T-helper 17 cell (primary cell): ENCODE measurements around the gene TRMT112. TPM values are rescaled to one million over a fixed set of nuclear protein-coding genes. Genes with fewer than 3 reads are reported as not detected.

ENCODE experiments used
- ATAC-seq: fragments of 150-1000 bp; cut with Tn5 transposase; 2 replicates; pipeline ENCODE4 v1.10.0; 2021; ENCODE audit warnings: mild to moderate bottlenecking, moderate library complexity
- DNase-seq, 3 donors: peaks; one replicate each; pipeline versions ENCODE4 v3.0.0 to v3.0.0-alpha.2; 2020 to 2021
- H3K9me3 ChIP-seq: one replicate; pipeline ENCODE4 v1.7.0; 2013; ENCODE audit warnings: low read length, mild to moderate bottlenecking; ENCODE audit not compliant: control insufficient read depth, poor library complexity, severe bottlenecking
- H3K27ac Mint-ChIP-seq: one replicate; pipeline ENCODE4 v1.8.0; 2022; ENCODE audit warnings: mild to moderate bottlenecking, moderate library complexity, mixed read lengths
- H3K27me3 Mint-ChIP-seq: one replicate; pipeline ENCODE4 v1.8.0; 2022; ENCODE audit warnings: mixed read lengths
- H3K36me3 Mint-ChIP-seq: one replicate; pipeline ENCODE4 v1.8.0; 2022; ENCODE audit warnings: low read depth, mixed read lengths
- H3K4me1 Mint-ChIP-seq: one replicate; pipeline ENCODE4 v1.8.0; 2022; ENCODE audit warnings: mild to moderate bottlenecking, mixed read lengths
- H3K4me3 Mint-ChIP-seq: one replicate; pipeline ENCODE4 v1.8.0; 2022; ENCODE audit warnings: mild to moderate bottlenecking, moderate library complexity, mixed read lengths
- total RNA-seq, 4 donors: library from RNA in 2 of 4; stranded (reverse) in 2 of 4; gene quantifications; one replicate each; pipeline ENCODE4 v1.2.3 and lab custom pipeline; 2022 to 2026

TRMT112 gene
- total RNA-seq, 2 donors from 2014 or later = 95.4 to 110 TPM

DNA sequence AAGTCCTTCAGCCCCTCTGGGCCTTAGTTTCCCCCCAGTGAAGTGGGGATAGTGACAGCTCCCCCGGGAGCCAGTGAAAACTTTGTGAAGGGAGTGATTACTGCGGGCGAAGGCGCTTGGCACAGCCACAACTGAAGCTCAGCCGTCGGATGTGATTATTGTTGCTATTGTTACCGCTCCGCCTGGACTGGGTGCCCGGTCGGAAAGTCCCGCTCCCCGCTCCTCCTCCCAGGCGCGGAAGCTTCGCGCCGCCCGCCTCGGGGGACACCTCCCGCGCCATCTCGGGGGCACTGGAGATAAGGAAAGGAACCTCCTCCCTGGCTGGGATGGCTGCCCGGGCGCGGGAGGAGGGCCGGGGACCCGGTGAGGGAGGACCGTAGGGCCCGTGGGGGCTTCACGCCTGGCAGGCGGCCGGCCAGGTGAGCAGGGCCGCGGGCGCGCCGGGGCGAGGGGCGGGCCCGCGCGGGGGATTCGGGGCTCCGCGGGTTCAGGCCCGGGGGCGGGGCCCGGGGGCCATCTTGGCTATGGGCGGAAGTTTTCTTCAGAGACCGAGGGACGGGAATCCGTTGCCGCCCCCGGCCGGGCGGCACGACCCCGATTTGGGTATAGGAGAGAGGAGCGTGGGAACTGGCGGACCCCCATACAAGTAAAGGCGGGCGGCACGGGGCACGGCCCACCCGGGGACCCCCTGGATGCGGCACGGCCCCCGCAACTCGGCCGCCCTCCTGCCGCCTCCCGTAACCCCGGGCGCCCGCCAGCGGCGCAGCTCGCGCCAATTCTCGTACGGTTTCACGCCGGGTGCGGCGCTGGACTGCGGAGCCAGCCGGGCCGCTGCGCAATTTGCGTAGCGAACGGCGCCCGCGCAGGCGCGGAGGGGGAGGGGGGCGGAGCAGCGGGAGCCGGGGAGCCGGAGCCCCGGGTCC is 32.1 kb downstream of the TRMT112 start, which contains the start of gene GPR137:
GPR137 (plus strand) TSS at position 887 of the 923 bp plus-strand sequence. CDS start 677 bp downstream, outside the sequence.
- ATAC-seq (peak; percentile 80), DNase-seq (peak; percentile 85 to 97 (median 88))
- Mint-ChIP-seq H3K27me3 (peaks cover under 1% of the 10 kb centered on the region), H3K36me3 (no peaks in the 10 kb centered on the region), H3K4me1 (peaks cover 20% of the 10 kb centered on the region), H3K27ac (peak within 1 kb of the TSS; percentile 95), H3K4me3 (peak within 1 kb of the TSS; percentile 89)
- no peaks in the 10 kb centered on the region for H3K9me3 ChIP-seq

DNA sequence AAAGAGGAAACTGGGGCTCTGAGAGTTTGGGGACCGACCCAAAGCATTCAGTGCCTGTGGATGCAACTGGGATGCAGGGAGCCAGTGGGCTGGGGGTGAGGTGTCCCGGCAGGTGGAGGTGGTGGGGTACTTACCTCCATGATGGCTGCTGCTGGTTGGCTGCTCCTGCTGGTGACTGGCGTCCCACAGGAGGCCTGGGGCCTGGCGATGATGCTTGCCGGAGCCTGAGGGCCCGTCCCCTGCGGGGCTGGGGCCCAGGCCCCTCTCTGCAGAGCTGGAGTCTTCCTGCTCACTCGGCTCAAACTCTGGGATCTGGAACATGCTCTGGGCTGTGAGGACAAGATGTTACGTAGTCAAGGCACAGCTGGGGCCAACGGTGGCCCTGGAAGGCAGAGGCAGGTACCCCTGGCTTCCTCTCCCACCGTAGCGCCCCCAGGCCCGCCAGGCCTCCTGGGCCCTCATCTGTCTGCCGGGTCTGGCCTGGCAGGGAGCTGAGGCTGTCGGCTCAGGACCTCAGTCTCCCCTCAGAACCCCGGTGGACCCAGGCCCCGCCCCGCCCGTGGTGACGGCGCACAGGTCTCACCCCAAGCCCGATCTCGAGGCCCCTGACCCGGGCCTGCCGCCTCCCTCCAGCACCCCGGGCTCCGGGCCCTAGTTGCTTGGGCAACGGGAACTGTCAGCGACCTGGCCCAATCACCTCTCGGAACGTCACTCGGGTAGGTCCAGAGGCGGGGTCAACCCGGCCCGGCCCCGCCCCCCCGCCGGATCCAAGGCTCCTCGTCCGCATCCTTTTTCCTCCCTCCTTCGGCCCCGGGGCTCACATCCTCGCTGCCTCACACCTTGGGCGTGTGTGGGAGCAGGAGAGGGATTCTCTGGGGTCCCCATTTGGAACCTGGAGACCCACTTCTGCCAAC is 33.1 kb downstream of the TRMT112 start, which contains the start of gene BAD:
BAD (minus strand) TSS at position 618 of the 914 bp plus-strand sequence; CDS start at position 321, 297 bp downstream.
- Mint-ChIP-seq H3K27me3 (no peaks in the 10 kb centered on the region), H3K36me3 (no peaks in the 10 kb centered on the region), H3K4me3 (peak within 1 kb of the TSS; percentile 89), H3K4me1 (peaks cover 20% of the 10 kb centered on the region), H3K27ac (peak within 1 kb of the TSS; percentile 94)
- H3K9me3 ChIP-seq = no peaks in the 10 kb centered on the region
- ATAC-seq (peak; percentile 81), DNase-seq (peak; percentile 84 to 92 (median 92))

DNA sequence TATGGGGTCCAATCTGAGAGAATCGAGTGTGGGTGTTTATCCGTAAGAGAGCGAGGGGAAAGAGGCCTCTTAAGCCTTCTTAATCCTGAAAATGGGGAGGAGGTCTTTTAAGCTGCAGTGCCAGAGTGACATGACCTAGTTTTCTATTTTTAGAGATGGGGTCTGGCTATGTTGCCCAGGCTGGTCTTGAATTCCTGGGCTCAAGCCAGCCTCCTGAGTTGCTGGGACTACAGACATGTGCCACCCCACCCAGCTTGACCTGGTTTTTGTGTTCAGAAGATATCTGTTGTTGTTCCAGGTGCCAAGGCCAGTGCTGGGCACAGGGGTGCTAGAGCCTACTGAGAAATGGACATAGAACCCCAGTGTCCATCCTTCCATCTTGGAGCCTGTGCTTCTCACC is 34.3 kb downstream of the TRMT112 start:
- Mint-ChIP-seq H3K4me1 (peaks cover 20% of the 10 kb centered on the region), H3K4me3 (peak overlapping the region; percentile 21), H3K27me3 (no peaks in the 10 kb centered on the region), H3K36me3 (peaks cover 4% of the 10 kb centered on the region), H3K27ac (peak overlapping the region; percentile 94)
- no peaks in the 10 kb centered on the region for H3K9me3 ChIP-seq
- DNase-seq (no peak), ATAC-seq (no peak)

DNA sequence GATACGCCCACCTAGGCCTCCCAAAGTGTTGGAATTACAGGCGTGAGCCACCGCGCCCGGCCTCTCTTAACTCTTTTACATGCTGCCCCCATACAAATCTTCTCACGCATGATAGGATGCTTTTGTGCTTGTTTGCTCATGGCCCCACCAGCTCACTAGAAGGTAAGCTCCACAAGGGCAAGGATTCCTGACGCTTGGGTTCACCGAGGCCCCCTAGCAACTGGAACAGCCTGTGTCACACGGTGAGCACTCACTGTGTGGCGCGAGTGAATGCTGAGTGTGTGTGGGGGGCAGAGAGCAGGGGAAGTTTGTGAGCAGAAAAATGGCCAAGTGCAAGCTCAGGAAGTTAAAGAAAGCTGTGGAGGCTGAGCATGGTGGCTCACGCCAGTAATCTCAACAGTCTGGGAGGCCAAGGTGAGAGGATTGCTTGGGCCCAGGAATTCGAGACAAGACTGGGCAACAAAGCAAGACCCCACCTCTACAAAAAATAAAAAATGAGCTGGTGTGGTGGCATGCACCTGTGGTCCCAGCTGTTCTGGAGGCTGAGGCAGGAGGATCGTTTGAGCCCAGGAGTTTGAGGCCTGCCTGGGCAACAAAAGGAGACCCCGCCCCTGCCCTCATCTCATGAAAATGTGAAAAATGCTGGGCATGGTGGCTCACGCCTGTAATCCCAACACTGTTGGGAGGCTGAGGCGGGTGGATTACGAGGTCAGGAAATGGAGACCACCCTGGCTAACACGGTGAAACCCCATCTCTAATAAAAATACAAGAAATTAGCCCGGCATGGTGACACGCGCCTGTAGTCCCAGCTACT is 35.2 kb downstream of the TRMT112 start:
- no peak for ATAC-seq
- peaks cover 4% of the 10 kb centered on the region for H3K36me3 Mint-ChIP-seq
- no peaks in the 10 kb centered on the region for H3K27me3 Mint-ChIP-seq
- no peak for DNase-seq
- peaks cover 20% of the 10 kb centered on the region for H3K4me1 Mint-ChIP-seq
- H3K27ac Mint-ChIP-seq = peak overlapping the region; percentile 94
- no peaks in the 10 kb centered on the region for H3K9me3 ChIP-seq
- peak overlapping the region; percentile 15 for H3K4me3 Mint-ChIP-seq

DNA sequence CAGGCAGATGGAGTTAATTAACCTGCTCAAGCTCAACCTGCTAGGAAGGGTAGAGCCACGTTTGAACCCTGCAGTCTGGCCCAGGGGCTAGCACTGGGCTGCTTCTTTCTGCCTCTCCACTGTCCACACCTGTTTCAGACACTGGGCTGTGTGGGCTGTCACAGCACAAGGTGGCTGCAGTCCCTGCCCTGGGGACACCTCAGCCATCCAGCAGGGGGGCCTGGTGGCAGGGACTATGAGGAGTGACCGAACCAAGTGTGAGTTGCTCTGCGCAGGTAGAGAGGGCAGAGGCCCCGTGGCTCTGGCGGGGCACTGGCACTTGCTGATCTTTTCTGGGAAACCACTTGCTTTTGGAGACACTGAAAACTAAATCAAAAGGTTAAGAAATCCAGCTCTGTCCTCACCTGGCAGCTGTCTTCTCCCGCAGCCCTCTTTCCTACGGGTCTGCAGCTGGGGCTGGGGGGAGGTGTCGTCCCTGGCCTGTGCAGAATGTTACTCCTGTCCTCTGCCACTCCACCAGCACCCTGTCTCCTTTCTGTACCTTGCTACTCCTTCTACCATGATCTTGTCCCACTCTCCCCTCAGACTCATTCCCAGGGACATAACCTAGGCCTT is 38.7 kb downstream of the TRMT112 start:
- peak overlapping the region; percentile 86 for H3K27ac Mint-ChIP-seq
- peak overlapping the region; percentile 28 for H3K4me3 Mint-ChIP-seq
- no peaks in the 10 kb centered on the region for H3K27me3 Mint-ChIP-seq
- H3K36me3 Mint-ChIP-seq = peaks cover 4% of the 10 kb centered on the region
- DNase-seq (no peak), ATAC-seq (no peak)
- no peaks in the 10 kb centered on the region for H3K9me3 ChIP-seq
- peaks cover 7% of the 10 kb centered on the region for H3K4me1 Mint-ChIP-seq

DNA sequence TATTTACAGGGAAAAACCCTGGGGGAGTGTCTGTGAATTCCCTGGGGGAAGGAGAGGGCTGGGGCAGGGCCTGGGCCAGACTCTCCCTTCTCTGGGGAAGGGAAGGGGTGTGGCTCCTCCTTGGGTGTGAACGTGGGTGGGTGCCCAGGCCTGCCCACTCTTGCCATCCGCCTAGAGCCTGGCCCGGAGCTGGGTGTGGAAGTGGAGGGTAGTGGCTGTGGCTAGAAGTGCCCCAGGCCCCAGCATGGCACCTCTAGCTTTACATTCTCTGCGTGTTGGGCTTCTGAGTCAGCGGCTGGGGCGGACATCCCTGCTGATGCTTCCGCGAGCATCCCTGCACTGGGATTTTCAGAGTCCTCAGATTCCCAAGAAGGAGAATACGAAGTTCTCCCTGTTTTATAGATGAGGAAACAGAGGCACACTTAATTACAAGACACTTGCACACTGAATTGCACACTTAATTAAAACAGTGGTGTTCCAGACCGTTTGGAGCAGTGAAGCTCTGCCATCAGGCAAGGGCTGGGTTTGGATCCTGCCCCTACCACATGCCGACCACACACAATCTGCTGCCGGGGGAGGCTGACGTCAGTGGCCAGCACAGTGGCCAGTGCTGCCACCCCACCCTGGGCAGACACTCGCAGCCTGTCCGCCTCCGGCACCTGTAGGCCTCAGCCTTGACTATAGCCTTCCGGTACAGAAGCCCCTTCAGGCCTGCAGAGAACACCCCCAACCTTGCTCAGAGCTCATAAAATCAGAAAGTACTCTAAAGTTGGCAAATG is 40.5 kb downstream of the TRMT112 start:
- H3K4me3 Mint-ChIP-seq = no peak overlapping the region
- DNase-seq (no peak), ATAC-seq (no peak)
- H3K9me3 ChIP-seq = no peaks in the 10 kb centered on the region
- H3K27me3 Mint-ChIP-seq = no peaks in the 10 kb centered on the region
- H3K4me1 Mint-ChIP-seq = peaks cover 2% of the 10 kb centered on the region
- H3K36me3 Mint-ChIP-seq = peaks cover 4% of the 10 kb centered on the region
- no peak overlapping the region for H3K27ac Mint-ChIP-seq

DNA sequence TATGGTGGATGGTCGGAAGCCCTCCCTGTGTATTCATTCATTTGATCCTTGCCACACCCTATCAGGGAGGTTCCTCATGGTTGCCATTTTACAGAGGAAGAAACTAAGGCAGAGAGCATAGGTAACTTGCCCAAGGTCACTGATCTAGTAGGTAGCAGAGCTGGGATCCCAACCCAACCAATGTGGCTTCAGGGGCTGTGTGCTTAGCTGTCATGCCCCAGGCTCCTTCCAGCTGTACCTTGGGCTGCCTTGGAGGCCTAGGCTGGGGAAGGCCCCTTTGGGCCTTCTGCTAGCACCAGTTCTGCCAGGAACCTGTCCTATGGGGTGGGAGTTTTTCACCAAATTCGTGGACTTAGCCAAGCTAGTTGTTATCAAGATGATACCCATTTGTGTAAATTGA is 41.5 kb downstream of the TRMT112 start:
- peaks cover 4% of the 10 kb centered on the region for H3K36me3 Mint-ChIP-seq
- no peaks in the 10 kb centered on the region for H3K9me3 ChIP-seq
- no peak overlapping the region for H3K27ac Mint-ChIP-seq
- no peak overlapping the region for H3K4me3 Mint-ChIP-seq
- H3K4me1 Mint-ChIP-seq = no peaks in the 10 kb centered on the region
- DNase-seq (no peak), ATAC-seq (no peak)
- H3K27me3 Mint-ChIP-seq = no peaks in the 10 kb centered on the region

DNA sequence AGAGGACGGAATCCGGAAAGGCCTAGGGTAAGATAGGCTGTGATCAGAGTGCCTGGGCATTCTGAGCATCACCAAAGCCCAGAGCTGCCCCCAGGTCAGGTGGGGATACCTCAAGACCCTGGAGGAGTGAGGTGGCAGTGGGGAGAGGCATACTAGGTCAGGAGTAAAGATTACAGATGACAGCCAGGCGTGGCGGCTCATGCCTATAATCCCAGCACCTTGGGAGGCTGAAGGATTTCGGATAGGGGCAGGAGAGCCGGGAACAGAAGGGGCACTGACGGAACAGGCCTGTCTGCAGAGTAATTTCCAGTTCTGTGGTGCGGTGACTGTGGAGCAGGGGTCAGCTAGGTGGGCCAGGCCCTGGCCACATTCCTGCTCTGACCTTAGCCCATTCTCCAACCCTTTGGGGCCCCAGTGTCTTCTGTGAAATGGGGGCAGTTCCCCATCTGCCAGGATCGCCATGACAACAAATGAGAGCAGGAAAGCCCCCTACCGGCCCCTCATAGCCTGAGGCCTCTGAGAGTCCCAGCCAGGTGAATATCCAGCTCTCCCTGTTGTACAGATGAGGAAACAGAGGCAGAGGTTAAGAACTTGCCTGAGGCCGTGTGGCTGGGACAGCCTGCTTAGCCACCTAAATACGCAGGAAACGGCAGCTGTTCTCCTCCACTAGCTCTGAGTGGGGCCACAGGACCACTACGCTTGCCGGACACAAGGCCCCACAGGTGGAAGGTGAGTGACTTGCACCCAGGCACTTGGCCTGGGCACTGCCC is 42.1 kb downstream of the TRMT112 start:
- no peaks in the 10 kb centered on the region for H3K27me3 Mint-ChIP-seq
- ATAC-seq = no peak
- DNase-seq = no peak
- H3K4me3 Mint-ChIP-seq = no peak overlapping the region
- H3K27ac Mint-ChIP-seq = no peak overlapping the region
- peaks cover 6% of the 10 kb centered on the region for H3K36me3 Mint-ChIP-seq
- peaks cover 4% of the 10 kb centered on the region for H3K4me1 Mint-ChIP-seq
- no peaks in the 10 kb centered on the region for H3K9me3 ChIP-seq

DNA sequence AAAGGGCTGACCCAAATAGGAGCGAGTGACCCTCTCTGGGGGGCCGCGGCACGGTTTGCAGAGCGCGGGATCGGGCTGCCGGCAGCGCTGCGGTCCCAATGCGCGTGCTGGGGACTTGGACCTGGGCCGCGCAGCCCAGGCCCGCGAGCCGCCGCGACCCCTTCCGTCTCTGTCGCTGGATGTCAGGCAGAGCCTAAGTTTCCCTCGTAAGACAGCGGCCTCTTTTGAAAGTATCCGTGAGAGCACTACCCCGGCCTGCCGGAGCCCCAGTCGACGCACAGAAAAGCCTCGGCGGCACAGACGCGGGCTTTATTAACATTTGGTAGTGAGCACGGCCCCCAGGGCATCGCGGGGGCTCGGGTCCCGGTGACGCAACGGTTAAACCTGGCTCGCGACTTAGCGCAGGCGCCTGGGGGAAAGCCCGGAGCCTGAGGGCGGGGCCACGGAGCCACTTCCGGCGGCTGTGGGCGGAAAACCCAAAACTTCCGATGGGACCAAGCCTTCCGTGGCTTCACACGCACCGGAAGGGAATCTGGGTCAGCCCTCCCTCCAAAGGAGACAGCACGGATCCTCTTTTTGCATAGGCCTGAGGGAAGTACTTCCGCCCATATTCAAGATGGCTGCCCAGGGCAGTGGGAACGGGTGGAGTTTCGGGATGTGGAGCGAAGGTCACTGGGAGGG is 47.7 kb downstream of the TRMT112 start:
- DNase-seq = peak; percentile 94 to 97 (median 94)
- peak overlapping the region; percentile 96 for H3K4me3 Mint-ChIP-seq

DNA sequence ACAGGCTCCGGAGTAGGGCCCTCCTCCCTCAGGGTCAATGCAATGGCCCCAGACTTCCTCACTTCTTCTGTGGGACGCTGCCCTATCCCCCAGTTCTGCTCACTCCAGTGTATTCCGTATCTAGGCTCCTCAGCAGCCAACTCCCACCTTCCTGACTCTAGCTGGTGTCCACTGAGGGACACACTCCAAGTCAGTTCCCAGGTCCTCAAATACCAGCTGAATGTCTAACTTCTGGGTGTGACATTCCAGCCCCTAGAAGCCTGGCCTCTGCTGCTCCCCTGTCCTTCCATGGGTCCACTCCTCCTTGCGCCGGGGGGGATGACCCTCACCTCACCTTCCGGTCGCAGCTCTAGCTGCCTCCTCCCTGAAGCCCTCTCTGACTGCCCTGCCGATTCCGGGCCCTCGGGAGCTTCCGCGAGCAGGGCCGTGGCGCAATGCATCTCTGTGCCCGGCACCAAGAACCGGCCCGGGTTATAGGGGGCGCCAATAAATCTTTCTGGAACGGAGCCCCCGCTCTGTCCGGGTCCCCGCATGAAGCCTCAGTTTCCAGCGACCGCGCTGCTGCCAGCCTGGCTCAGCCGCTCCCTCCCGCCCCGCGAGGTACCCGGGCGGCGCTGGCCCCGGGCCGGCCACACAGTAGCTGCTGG is 48.3 kb downstream of the TRMT112 start:
- peaks cover 19% of the 10 kb centered on the region for H3K4me1 Mint-ChIP-seq
- H3K27ac Mint-ChIP-seq = peak overlapping the region; percentile 99
- H3K27me3 Mint-ChIP-seq = no peaks in the 10 kb centered on the region
- peak in 1 of 3 donors; percentile 28 for DNase-seq
- peak overlapping the region; percentile 96 for H3K4me3 Mint-ChIP-seq
- peaks cover 4% of the 10 kb centered on the region for H3K36me3 Mint-ChIP-seq
- H3K9me3 ChIP-seq = no peaks in the 10 kb centered on the region
- ATAC-seq = no peak

More for the DNA sequence above, 47.7 kb downstream of the TRMT112 start:
- Mint-ChIP-seq H3K27ac (peak overlapping the region; percentile 99), H3K27me3 (no peaks in the 10 kb centered on the region), H3K36me3 (peaks cover 4% of the 10 kb centered on the region), H3K4me1 (peaks cover 19% of the 10 kb centered on the region)
- no peaks in the 10 kb centered on the region for H3K9me3 ChIP-seq
- peak; percentile 77 for ATAC-seq
